Esophagus muscularis mucosa (tissue), 4 donors: ENCODE results near the gene LRRC71.

Experiments
- CTCF ChIP-seq, 3 experiments: fragments of 200-600 bp in 2 of 3; fragments of 450-650 bp in 1 of 3; sonication (generic) in 2 of 3; IDR thresholded peaks; one replicate each; pipeline ENCODE4 v1.5.1; 2017 to 2019; ENCODE audit warnings: antibody characterized with exemption in 3 of 3, mild to moderate bottlenecking in 2 of 3, moderate library complexity in 1 of 3
- EP300 ChIP-seq: sonication (generic); formaldehyde crosslinking; IDR thresholded peaks from one replicate; pipeline ENCODE4 v1.6.1; 2017; ENCODE audit warnings: antibody characterized with exemption
- POLR2A ChIP-seq: fragments of 450-650 bp; IDR thresholded peaks from one replicate; pipeline ENCODE4 v1.6.1; 2017; ENCODE audit warnings: antibody characterized with exemption, moderate library complexity, mild to moderate bottlenecking, low read depth
- POLR2AphosphoS5 ChIP-seq, 2 donors: sonication (generic); formaldehyde crosslinking; IDR thresholded peaks; one replicate each; pipeline ENCODE4 v1.6.1; 2017; ENCODE audit warnings: antibody characterized with exemption in 2 of 2

DNA sequence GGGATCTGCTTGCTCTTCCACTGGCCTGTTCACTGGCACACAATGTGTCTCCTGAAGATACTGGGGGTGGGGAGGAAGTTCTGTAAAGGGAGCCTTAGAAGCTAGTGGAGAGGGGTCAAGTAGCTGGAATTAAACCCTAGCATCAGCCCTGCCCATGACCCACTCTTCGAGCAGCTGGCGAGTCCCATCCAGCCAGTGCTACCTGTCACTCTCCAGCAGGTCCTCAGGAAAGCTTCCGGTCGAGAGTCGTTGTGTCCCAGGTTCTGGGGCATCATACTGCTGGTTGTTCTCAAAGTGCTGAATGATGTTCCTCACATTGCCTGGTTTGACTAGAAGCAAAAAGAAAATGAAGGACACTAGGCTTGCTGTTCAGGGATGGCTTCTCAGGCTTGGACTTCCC, 30.9 kb downstream of the LRRC71 start:
- TF ChIP-seq CTCF (IDR thresholded peaks at IDR 0.05) (no peak), POLR2A (no peak), POLR2AphosphoS5 (IDR thresholded peaks at IDR 0.05) (no peak), EP300 (no peak)
